K562 (cell line): ENCODE results near the gene PIEZO2. TPM values are rescaled to one million over a fixed set of nuclear protein-coding genes. Genes with fewer than 3 reads are reported as not detected.

Source experiments
- ATAC-seq: fragments of 200-7000 bp; cut with Tn5 transposase; 3 replicates; pipeline ENCODE4 v1.9.1; 2020; ENCODE audit warnings: moderate library complexity
- BruUV-seq: library from RNA; stranded (reverse); fragments of 400-500 nt; replicated peaks from 2 replicates; lab custom pipeline; 2021; lab: Mats Ljungman, UMichigan
- CTCF ChIA-PET: fragments of 300-600 bp; formaldehyde crosslinking; extraction: SDS; loops from one replicate; lab custom pipeline; 2021; ENCODE audit warnings: low intra/inter-chr PET ratio; lab: Yijun Ruan, JAX
- POLR2A ChIA-PET: fragments of 300-600, 350-650 bp; sonication (Branson Sonifier 250); formaldehyde crosslinking; extraction: SDS; loops from one replicate; lab custom pipeline; 2021; ENCODE audit warnings: antibody characterized with exemption, inconsistent platforms; lab: Yijun Ruan, JAX
- DNase-seq, 4 experiments: peaks; one replicate each; pipeline versions ENCODE4 v3.0.0 to v3.0.0-alpha.2; 2011 to 2018; ENCODE audit warnings: low spot score in 3 of 4, mixed read lengths in 3 of 4; ENCODE audit errors: extremely low read depth in 1 of 4
- FAIRE-seq: peaks from 2 replicates; lab custom pipeline; 2011; peaks lifted over from hg19 to GRCh38; lab: Jason Lieb, UNC
- H2AFZ ChIP-seq: 2 replicates; pipeline ENCODE4 v1.6.0; 2011; ENCODE audit warnings: low read depth, low read length, control low read depth, inconsistent platforms
- H3K27ac ChIP-seq: fragments of 200-600 bp; 3 replicates; pipeline ENCODE4 v1.8.0; 2011; ENCODE audit warnings: low read depth, mild to moderate bottlenecking, control low read depth, inconsistent platforms, low read length, moderate library complexity, mixed read lengths; ENCODE audit errors: extremely low read depth
- H3K27me3 ChIP-seq, 2 experiments: fragments of 300-600 bp in 1 of 2; 2 replicates in 1 of 2; 3 replicates in 1 of 2; pipeline versions ENCODE4 v1.6.0 to v1.8.0; 2011; ENCODE audit warnings: inconsistent platforms in 2 of 2, low read length in 2 of 2, mild to moderate bottlenecking in 1 of 2, mixed read lengths in 1 of 2, moderate library complexity in 1 of 2; ENCODE audit not compliant: control insufficient read depth in 2 of 2, insufficient read depth in 2 of 2
- H3K36me3 ChIP-seq: fragments of 300-600 bp; 3 replicates; pipeline ENCODE4 v1.8.0; 2011; ENCODE audit warnings: mild to moderate bottlenecking, low read length, inconsistent platforms; ENCODE audit not compliant: control insufficient read depth, insufficient read depth
- H3K4me1 ChIP-seq, 2 experiments: fragments of 200-600 bp in 1 of 2; replicated peaks in 1 of 2; 2 replicates in 1 of 2; 3 replicates in 1 of 2; pipeline versions ENCODE4 v1.5.1 to v1.8.0; 2011; ENCODE audit warnings: inconsistent platforms in 2 of 2, low read length in 2 of 2, mild to moderate bottlenecking in 1 of 2, mixed read lengths in 1 of 2, moderate library complexity in 1 of 2; ENCODE audit not compliant: control insufficient read depth in 2 of 2, insufficient read depth in 2 of 2
- H3K4me2 ChIP-seq: 2 replicates; pipeline ENCODE4 v1.6.1; 2011; ENCODE audit warnings: low read length, control low read depth, inconsistent platforms, mixed read lengths; ENCODE audit not compliant: insufficient read depth
- H3K4me3 ChIP-seq: fragments of 200-600 bp; sonication (generic), shearing (Covaris generic); 2 replicates; pipeline ENCODE4 v1.5.1; 2016; ENCODE audit warnings: control low read depth, inconsistent platforms
- H3K79me2 ChIP-seq: fragments of 200-600 bp; 3 replicates; pipeline ENCODE4 v1.8.0; 2011; ENCODE audit warnings: low read length, inconsistent platforms; ENCODE audit not compliant: control insufficient read depth, insufficient read depth
- H3K9ac ChIP-seq, 2 experiments: 2 replicates each; pipeline versions ENCODE4 v1.6.0 to v1.6.1; 2011; ENCODE audit warnings: low read depth in 2 of 2, low read length in 2 of 2, control low read depth in 1 of 2, inconsistent platforms in 1 of 2, mild to moderate bottlenecking in 1 of 2, mixed read lengths in 1 of 2; ENCODE audit not compliant: insufficient read depth in 1 of 2
- H3K9me1 ChIP-seq: one replicate; pipeline ENCODE4 v1.6.0; 2011; ENCODE audit warnings: inconsistent platforms, mild to moderate bottlenecking, low read length, moderate library complexity; ENCODE audit not compliant: control insufficient read depth, insufficient read depth
- H3K9me3 ChIP-seq: replicated peaks from 2 replicates; pipeline ENCODE4 v1.5.1; 2011; ENCODE audit warnings: low read depth, low read length, inconsistent platforms; ENCODE audit not compliant: control insufficient read depth, insufficient read depth
- H4K20me1 ChIP-seq: replicated peaks from 2 replicates; pipeline ENCODE4 v1.6.1; 2011; ENCODE audit warnings: low read length, inconsistent platforms, mixed read lengths; ENCODE audit not compliant: control insufficient read depth, insufficient read depth
- CBX8 ChIP-seq: fragments of 200-600 bp; sonication (generic); IDR thresholded peaks from 2 replicates; pipeline ENCODE4 v1.6.1; 2012; ENCODE audit warnings: borderline replicate concordance, mixed run types, low read depth, mild to moderate bottlenecking, moderate library complexity, mixed read lengths, low read length, control low read depth, inconsistent platforms; ENCODE audit not compliant: poor library complexity, severe bottlenecking; ENCODE audit errors: extremely low read depth
- ERF ChIP-seq: fragments of 450-650 bp; formaldehyde crosslinking; IDR thresholded peaks from 2 replicates; pipeline ENCODE4 v1.4.0; 2020; ENCODE audit warnings: mild to moderate bottlenecking, mixed read lengths
- GTF2F1 ChIP-seq: IDR thresholded peaks from 2 replicates; pipeline ENCODE4 v1.6.1; 2011; ENCODE audit warnings: low read depth, low read length, improper control_type of control experiment
- MXI1 ChIP-seq: IDR thresholded peaks from 2 replicates; pipeline ENCODE4 v1.6.1; 2011; ENCODE audit warnings: low read depth, mild to moderate bottlenecking, improper control_type of control experiment, low read length
- RBM14 ChIP-seq: fragments of 200-400 bp; formaldehyde crosslinking; IDR thresholded peaks from 2 replicates; pipeline ENCODE4 v1.6.1; 2018; ENCODE audit warnings: low read depth, mild to moderate bottlenecking, low read length, moderate library complexity, borderline replicate concordance; ENCODE audit not compliant: insufficient read depth
- RHOXF2B ChIP-seq: fragments of 250-450 bp; sonication (Bioruptor Pico); conservative IDR thresholded peaks from 2 replicates; pipeline ENCODE4 v1.5.1; 2021
- ZNF586 ChIP-seq: fragments of 450-650 bp; formaldehyde crosslinking; conservative IDR thresholded peaks from 2 replicates; pipeline ENCODE4 v1.4.0; 2020; ENCODE audit warnings: mild to moderate bottlenecking, moderate library complexity
- WGBS: fragments of 100-300 bp; shearing (Covaris generic); methylation state at CpG from one replicate; pipeline ENCODE4 v1.1.6; 2016; ENCODE audit warnings: low coverage, mixed read lengths; ENCODE audit not compliant: insufficient coverage; ENCODE audit errors: missing lambda C conversion rate; 5-methylcytosine and 5-hydroxymethylcytosine counted together
- in situ Hi-C: fragments of 300-500 bp; cut with MboI; formaldehyde crosslinking; loops from 4 replicates; pipeline ENCODE4 v1.15.0; 2018; ENCODE audit warnings: inconsistent platforms, mixed read lengths
- intact Hi-C: fragments of 100-400 bp; cut with micrococcal nuclease; formaldehyde crosslinking; loops from 2 replicates; pipeline ENCODE4 v1.14.2; 2022
- polyA plus RNA-seq, 8 experiments: library from polyadenylated mRNA; depleted of rRNA in 4 of 8; stranded (reverse) in 5 of 8; unstranded in 3 of 8; fragments of >200 nt; fragmentation: Nextera tagmentation in 2 of 8; fragmentation: Illumina TruSeq in 1 of 8; extraction: Ambion mirVana in 2 of 8; extraction: Trizol in 1 of 8; gene quantifications; 2 replicates each; pipeline versions ENCODE4 v1.2.1 to v1.2.3, GENCODE V29; 2011 to 2014; ENCODE audit warnings: inconsistent platforms in 1 of 8, missing spikeins in 1 of 8
- total RNA-seq, 7 experiments: library from RNA; depleted of rRNA in 6 of 7; stranded (reverse); fragments of >200 nt in 6 of 7; fragmentation: Illumina TruSeq in 2 of 7; extraction: Trizol in 2 of 7; gene quantifications; 2 replicates each; pipeline versions ENCODE4 v1.2.1 to v1.2.3, GENCODE V29; 2011 to 2021; ENCODE audit warnings: low replicate concordance in 1 of 7
- TF ChIP-seq, protein P1 (sequence below): fragments of 450-650 bp; IDR thresholded peaks from 2 replicates; pipeline ENCODE4 v1.6.1; 2016; ENCODE audit warnings: antibody characterized with exemption

Gene PIEZO2
- total and polyA plus RNA-seq, 9 of the 15 experiments (the other 6 are each of a cell fraction or from before 2014, with no cell fraction given), result 0.54 to 4.1 (median 2.0) TPM

DNA sequence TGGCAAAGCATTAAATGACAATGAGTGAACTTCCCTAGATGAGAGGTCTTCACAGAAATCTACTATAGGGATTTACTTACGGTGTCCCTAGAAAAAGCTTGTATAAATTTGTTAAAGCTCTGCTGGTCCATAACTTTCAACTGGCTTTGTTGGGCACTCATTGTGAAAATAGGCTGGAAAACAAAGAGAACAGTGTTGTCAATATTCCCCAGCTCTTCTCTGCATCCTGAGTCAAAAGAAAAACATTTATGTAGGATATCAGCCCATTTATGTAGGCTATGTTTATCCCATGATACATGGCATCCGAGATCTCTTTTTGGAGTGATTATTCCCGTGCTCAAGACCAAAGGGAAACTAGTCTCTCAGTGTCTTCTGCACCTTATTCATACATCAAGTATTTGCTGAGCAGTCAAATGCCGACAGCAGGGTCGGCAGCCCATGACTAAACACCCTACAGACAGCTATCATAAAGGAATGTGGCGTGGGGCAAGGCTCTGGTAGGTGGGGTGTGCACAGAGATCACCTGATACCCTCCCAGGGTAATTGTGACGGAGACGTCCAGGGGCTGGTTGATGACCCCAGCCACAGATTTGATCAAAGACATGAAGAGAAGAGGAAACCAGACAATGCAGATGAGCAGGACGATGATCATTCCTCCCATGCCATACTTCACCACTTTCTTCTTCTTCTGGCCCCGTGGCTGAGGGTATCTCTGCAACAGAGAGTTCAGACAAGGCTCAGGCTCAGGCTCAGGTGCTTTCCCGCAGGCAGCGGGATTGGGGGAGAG is 467.6 kb downstream of the PIEZO2 start:
- H3K9me1 ChIP-seq, result no peaks in the 10 kb centered on the region
- H3K9me3 ChIP-seq, result no peaks in the 10 kb centered on the region
- ATAC-seq (peak; percentile 47; the same call in 2 of the 3 replicates), DNase-seq (no peak), FAIRE-seq (peak; percentile 56)
- no peaks in the 10 kb centered on the region for H3K4me1 ChIP-seq
- no peak overlapping the region for H3K27ac ChIP-seq
- H3K27me3 ChIP-seq, result peaks cover 35 to 46% of the 10 kb centered on the region in 2 experiments; a peak in 4 of 5 replicates
- H3K36me3 ChIP-seq, result no peaks in the 10 kb centered on the region
- H3K4me3 ChIP-seq, result no peak overlapping the region
- H3K4me2 ChIP-seq, result no peak overlapping the region
- H4K20me1 ChIP-seq, result no peaks in the 10 kb centered on the region; the same call in 1 of the 2 replicates
- ChIA-PET POLR2A (interaction anchor here (0.6 to 1.1 kb wide), 2 partner anchors 23 to 135 kb away, joined by 3 to 4 read pairs; no protein-coding TSS in a partner anchor), CTCF (interaction anchor here (1.0 kb wide), 1 partner anchor 121 kb away, joined by 3 read pairs; no protein-coding TSS in a partner anchor)
- H2AFZ ChIP-seq, result no peak overlapping the region
- 2% methylated on average over 12 of the region's 12 CpGs for WGBS
- no TSS peak for BruUV-seq
- H3K9ac ChIP-seq, result no peak overlapping the region
- TF ChIP-seq GTF2F1 (no peak), CBX8 (no peak), RHOXF2B (CRISPR knock-in tag) (no peak), ERF (CRISPR knock-in tag) (no peak), MXI1 (no peak), ZNF586 (CRISPR knock-in tag) (no peak), RBM14 (no peak)
- TF ChIP-seq, protein P1, sequence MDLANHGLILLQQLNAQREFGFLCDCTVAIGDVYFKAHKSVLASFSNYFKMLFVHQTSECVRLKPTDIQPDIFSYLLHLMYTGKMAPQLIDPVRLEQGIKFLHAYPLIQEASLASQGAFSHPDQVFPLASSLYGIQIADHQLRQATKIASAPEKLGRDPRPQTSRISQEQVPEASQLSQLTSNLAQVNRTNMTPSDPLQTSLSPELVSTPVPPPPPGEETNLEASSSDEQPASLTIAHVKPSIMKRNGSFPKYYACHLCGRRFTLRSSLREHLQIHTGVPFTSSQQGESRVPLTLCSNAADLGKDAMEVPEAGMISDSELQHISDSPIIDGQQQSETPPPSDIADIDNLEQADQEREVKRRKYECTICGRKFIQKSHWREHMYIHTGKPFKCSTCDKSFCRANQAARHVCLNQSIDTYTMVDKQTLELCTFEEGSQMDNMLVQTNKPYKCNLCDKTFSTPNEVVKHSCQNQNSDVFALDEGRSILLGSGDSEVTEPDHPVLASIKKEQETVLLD, result no peak
- intact Hi-C loops, result loop anchor here (2.0 kb wide), 1 partner anchor 121 kb away; no protein-coding TSS in a partner anchor
- in situ Hi-C loops, result no loop called here
- H3K79me2 ChIP-seq, result no peaks in the 10 kb centered on the region
